ENCODE data around the gene ADAM10.

GRCh38 chr15:58548308-58549012, 201.0 kb downstream of the ADAM10 start:
- TF ChIP-seq, protein P1, sequence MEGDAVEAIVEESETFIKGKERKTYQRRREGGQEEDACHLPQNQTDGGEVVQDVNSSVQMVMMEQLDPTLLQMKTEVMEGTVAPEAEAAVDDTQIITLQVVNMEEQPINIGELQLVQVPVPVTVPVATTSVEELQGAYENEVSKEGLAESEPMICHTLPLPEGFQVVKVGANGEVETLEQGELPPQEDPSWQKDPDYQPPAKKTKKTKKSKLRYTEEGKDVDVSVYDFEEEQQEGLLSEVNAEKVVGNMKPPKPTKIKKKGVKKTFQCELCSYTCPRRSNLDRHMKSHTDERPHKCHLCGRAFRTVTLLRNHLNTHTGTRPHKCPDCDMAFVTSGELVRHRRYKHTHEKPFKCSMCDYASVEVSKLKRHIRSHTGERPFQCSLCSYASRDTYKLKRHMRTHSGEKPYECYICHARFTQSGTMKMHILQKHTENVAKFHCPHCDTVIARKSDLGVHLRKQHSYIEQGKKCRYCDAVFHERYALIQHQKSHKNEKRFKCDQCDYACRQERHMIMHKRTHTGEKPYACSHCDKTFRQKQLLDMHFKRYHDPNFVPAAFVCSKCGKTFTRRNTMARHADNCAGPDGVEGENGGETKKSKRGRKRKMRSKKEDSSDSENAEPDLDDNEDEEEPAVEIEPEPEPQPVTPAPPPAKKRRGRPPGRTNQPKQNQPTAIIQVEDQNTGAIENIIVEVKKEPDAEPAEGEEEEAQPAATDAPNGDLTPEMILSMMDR (IDR thresholded peaks at IDR 0.05; ENCODE audit: low read length), result no peak
- no peak for TF ChIP-seq EZH2 (IDR thresholded peaks at IDR 0.05; ENCODE audit: borderline replicate concordance, low read length)

Measured in OCI-LY1 (cell line).